Fibroblast of lung (primary cell): ENCODE results near the gene RAG1.

Source experiments
- EZH2 ChIP-seq: IDR thresholded peaks from 2 replicates; pipeline ENCODE4 v1.5.1; 2012; ENCODE audit warnings: low read length, control low read depth, mild to moderate bottlenecking; ENCODE audit errors: missing control alignments
- TF ChIP-seq, protein P1 (sequence below), 2 donors: IDR thresholded peaks in 1 of 2; conservative IDR thresholded peaks in 1 of 2; 1 replicate in 1 of 2; 2 replicates in 1 of 2; pipeline ENCODE4 v1.5.1; 2011 to 2012; ENCODE audit warnings: low read length in 2 of 2, control low read depth in 1 of 2, inconsistent platforms in 1 of 2, low read depth in 1 of 2, mild to moderate bottlenecking in 1 of 2

GRCh38 chr11:36540998-36541397, 26.8 kb upstream of the RAG1 start:
- no peak for TF ChIP-seq EZH2
- TF ChIP-seq, protein P1, sequence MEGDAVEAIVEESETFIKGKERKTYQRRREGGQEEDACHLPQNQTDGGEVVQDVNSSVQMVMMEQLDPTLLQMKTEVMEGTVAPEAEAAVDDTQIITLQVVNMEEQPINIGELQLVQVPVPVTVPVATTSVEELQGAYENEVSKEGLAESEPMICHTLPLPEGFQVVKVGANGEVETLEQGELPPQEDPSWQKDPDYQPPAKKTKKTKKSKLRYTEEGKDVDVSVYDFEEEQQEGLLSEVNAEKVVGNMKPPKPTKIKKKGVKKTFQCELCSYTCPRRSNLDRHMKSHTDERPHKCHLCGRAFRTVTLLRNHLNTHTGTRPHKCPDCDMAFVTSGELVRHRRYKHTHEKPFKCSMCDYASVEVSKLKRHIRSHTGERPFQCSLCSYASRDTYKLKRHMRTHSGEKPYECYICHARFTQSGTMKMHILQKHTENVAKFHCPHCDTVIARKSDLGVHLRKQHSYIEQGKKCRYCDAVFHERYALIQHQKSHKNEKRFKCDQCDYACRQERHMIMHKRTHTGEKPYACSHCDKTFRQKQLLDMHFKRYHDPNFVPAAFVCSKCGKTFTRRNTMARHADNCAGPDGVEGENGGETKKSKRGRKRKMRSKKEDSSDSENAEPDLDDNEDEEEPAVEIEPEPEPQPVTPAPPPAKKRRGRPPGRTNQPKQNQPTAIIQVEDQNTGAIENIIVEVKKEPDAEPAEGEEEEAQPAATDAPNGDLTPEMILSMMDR (conservative IDR thresholded peaks at IDR 0.05 in 1 of 2, IDR thresholded peaks at IDR 0.05 in 1 of 2; ENCODE audit: low read depth in 1 of 2, low read length in 2 of 2), result peak; percentile 31 to 32
